Vagina (tissue), 2 donors: Measurements from ENCODE around the gene SDC3.

Experiments
- POLR2A ChIP-seq, 2 donors: fragments of 450-650 bp; IDR thresholded peaks; one replicate each; pipeline ENCODE4 v1.6.1; 2017; ENCODE audit warnings: antibody characterized with exemption in 2 of 2, mild to moderate bottlenecking in 2 of 2, moderate library complexity in 2 of 2
- POLR2AphosphoS5 ChIP-seq, 2 donors: sonication (generic); formaldehyde crosslinking; IDR thresholded peaks; one replicate each; pipeline ENCODE4 v1.9.0; 2017; ENCODE audit warnings: antibody characterized with exemption in 2 of 2, mild to moderate bottlenecking in 2 of 2, low read depth in 1 of 2; ENCODE audit not compliant: insufficient read depth in 1 of 2
- TF ChIP-seq, protein P1 (sequence below), 3 experiments: fragments of 450-650 bp in 2 of 3; fragments of 200-600 bp in 1 of 3; sonication (generic) in 1 of 3; IDR thresholded peaks; one replicate each; pipeline ENCODE4 v1.5.1; 2017 to 2019; ENCODE audit warnings: antibody characterized with exemption in 3 of 3, mild to moderate bottlenecking in 2 of 3, moderate library complexity in 2 of 3

DNA sequence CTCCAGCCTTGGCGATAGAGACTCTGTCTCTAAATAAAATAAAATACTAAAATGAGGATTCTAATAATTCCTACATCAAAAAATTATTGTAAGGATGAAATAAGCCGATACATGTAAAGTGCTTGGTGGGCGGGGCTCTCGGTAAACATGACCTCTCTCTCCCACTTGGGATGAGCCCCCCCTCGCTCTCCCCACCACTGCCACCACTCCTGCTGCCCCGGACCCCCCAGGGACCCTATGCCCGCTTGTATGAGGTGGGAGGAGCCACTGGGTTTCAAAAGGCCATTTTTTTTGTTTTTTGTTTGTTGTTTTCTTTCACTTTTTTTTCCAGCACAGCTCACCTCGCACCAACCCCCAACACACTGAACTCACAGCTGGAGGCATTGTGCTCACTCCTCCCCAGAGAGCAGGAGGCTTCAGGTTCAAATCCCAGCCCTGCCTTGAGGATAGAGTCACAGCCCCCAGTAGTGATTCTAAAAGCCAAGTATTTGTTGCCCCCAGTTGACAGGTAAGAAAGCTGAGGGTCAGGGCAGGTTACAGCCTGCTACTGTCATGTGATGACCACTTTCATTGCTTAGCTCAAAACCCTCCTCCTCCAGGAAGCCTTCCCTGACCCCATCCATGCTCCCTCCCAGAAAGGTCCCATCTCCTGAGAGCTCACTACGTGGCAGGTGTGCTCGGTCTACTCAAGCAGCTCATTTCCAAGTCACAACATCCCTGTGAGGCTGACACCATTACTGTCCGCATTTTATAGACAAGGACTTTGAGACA, 4.2 kb downstream of the SDC3 start:
- TF ChIP-seq, protein P1, sequence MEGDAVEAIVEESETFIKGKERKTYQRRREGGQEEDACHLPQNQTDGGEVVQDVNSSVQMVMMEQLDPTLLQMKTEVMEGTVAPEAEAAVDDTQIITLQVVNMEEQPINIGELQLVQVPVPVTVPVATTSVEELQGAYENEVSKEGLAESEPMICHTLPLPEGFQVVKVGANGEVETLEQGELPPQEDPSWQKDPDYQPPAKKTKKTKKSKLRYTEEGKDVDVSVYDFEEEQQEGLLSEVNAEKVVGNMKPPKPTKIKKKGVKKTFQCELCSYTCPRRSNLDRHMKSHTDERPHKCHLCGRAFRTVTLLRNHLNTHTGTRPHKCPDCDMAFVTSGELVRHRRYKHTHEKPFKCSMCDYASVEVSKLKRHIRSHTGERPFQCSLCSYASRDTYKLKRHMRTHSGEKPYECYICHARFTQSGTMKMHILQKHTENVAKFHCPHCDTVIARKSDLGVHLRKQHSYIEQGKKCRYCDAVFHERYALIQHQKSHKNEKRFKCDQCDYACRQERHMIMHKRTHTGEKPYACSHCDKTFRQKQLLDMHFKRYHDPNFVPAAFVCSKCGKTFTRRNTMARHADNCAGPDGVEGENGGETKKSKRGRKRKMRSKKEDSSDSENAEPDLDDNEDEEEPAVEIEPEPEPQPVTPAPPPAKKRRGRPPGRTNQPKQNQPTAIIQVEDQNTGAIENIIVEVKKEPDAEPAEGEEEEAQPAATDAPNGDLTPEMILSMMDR (IDR thresholded peaks at IDR 0.05) = no peak
- no peak for TF ChIP-seq POLR2A (IDR thresholded peaks at IDR 0.05)
- TF ChIP-seq POLR2AphosphoS5 (IDR thresholded peaks at IDR 0.05; ENCODE audit: insufficient read depth in 1 of 2, low read depth in 1 of 2) = no peak
